Smooth muscle cell of the brain vasculature (primary cell): ENCODE results near the gene RELL2.

ENCODE experiments used
- DNase-seq: peaks from one replicate; pipeline ENCODE4 v3.0.0-alpha.2; 2012; ENCODE audit warnings: low read depth, low spot score

Gene RELL2

DNA sequence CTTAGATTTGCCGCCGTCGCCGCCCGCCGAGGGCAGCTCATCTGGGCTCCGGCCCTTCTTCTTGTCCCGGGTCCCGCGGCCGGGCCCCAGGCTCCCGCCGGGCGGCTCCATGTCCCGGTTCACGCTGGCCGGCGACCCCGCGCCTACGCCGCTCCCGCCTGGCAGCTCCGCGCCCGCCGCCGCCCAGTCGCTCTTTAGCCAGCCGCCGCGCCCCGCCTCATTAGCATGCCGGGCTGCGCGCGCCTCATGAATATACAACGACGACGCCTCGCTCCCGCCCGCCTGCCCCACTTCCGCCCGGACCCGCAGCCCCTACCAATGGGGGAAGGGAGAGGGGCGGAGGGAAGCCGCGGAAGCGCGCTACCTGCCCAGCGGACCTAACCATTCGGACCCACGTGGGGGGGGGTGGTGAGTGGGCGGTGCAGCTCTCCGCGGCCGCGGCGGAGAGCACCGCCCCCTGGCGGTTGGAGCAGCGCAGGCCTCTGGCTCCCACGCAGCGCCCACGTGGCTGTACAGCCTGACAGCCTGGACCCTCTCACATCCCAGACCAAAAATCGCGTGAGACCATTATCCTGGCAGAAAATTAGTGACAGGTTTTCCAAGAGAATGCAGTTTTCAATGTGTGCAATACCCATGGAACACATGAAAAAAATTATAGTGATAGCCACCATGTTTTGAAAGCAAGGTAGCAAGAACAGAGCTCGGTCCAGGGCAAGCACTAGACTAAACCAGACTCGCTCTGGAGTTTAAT is 17.8 kb upstream of the RELL2 start, which contains the start of gene DIAPH1:
DIAPH1 (minus strand) TSS at position 197 of the 751 bp plus-strand sequence; CDS start at position 111, 86 bp downstream.
- peak; percentile 86 for DNase-seq

DNA sequence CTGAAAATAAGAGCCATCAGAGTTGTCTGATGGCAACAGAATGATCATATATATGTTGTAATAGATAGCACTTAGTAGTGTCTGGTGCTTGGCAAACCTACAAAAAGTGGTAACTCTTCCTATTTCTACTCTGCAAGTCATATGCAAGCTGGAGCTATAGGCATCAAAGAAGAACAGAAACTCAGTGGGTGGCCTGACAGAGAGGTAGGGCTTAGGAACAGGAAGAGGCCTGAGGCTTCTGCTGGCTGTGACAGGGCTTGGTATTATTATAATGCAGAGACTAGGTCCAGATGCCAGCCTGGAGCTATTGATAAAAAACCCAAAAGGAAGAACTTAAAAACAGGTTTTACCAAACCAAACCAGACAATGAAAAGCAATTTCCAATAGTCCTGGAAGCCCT is 13.6 kb upstream of the RELL2 start:
- DNase-seq = no peak

DNA sequence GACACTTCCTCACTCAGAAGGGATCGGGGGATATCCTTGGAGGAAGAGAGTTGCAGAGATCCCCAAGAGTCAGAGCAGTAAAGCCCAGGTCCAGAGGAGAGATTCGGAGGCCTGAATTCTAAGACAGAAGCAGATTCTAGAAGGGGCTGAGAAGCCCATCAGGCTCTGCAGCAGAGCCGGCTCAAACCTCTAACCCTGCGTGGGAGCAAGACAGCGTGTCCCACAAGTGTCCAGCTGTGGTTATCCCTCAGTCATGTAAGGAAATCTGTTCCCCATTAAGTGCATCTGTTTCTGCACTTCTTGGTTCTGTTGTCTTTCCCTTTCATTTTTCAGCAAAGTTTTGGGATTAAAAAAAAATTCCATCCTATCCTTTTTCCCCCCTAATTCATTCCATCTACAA is 13.2 kb upstream of the RELL2 start:
- no peak for DNase-seq

DNA sequence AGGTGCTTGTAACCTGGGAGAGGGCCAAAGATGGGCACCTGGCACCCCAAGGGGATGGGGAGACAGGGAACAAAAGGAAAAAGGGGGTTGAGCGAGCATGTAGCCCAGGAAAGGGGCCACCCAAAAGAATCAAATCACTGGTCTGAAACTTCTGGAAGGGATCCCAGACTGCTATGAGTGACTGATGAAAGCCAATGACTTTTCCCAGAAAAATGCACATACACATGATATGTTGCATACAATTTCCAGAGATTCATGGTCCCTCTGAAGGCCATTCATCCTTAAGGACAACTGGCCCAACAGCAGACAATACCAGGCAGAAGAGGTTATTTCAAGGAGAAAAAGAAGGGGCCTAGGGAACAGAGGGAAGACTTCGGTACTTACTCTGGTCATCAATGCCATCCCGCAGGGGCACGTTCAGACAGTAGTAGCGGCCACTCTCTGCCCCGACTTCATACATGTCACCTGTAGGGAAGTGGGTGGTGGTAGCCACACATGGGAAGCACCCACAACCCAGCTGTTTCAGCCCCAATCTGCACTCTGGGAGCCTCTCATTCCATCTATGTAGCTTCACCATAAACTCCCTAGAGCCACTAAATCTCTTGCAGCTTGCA is 8.5 kb upstream of the RELL2 start:
- no peak for DNase-seq

DNA sequence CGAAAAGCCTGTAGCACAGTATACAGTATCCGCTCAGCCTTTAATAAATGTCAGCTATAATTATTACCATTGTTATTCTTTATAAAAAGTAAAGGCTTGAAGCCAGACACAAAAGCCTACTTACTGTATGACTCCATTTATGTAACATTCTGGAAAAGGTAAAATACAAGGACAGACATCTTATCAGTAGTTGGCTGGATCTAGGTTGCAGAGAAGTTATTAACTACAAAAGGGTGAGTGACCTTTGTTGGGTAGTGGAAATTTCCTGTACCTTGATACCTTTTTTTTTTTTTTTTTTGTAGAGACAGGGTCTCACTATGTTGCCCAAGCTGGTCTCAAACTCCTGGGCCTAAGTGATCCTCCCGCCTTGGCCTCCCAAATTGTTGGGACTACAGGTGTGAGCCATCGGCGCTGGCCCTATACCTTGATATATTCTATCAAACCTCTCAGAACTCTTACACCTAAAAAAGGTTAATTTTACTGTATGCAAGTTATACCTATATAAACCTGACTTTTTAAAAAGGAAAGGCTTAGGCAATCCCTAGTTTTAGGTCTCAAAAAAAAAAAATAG is 6.1 kb upstream of the RELL2 start:
- no peak for DNase-seq

DNA sequence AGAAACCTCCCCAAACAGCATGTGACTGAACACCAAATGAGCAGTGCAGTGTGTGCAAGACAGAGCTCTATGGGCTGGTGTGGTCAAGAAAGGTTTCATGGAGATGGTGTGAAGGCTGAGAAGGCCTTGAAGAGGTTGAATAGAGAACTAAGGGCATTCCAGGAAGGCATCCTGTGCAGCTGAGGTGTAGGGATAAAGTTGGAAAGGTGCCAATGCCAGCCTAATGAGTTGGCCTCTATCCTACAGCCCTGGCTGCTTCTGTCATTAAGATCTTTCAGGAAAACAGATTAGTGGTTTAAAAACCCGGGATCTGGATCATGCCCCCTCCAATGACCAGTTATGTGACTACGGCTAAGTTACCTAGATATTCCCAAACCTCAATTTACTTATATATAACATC is 4.1 kb upstream of the RELL2 start:
- DNase-seq = no peak

DNA sequence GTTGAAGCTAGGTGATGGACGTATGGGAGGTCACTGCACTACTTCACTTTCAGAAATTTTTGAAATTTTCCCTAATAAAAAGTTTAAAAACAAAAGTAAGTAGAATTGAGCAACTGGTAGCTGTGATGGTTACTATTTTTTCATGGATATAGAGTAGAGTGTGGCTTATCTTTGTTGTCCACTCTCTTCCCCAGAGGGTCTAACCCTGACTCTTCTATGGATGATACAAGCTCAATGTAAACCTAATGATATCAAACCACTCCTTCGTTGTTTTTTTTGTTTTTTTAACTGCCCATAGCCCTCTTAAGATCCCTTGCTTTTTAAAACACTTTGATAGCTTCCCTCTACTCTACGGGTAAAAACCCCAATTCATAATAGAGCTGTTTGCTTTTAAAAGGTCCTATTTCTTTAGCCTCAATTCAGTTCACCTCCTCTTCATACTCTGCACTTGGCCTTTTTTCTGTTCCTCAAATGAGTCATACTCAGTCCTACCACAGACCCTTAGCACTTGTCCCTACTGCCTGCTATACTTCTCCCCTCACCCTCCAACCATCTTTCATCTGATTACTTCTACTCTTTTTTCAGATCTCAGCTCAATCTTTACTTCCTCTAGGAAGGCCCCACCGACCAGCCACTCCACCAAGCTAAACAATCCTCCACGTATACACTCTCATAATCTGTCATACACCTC is 2.8 kb upstream of the RELL2 start:
- no peak for DNase-seq

DNA sequence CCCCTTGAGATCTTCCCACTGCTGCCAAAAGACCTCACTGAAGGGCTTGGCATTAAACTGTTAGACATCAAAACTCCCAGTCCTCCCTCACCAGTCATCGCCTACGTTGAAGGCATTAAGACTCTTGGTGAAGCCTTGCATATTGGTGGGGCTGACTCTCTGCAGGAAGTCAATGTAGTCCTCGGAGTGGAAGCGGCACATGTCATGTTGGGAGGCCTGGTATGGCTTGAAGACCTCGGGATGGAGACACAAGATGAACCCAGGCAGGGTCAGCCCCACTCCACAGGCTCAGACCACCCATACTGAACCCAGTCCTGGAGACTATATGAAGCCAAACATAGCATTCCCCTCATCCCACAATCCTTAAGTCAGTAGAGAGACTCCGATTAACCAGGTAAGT is 2.1 kb upstream of the RELL2 start:
- no peak for DNase-seq

DNA sequence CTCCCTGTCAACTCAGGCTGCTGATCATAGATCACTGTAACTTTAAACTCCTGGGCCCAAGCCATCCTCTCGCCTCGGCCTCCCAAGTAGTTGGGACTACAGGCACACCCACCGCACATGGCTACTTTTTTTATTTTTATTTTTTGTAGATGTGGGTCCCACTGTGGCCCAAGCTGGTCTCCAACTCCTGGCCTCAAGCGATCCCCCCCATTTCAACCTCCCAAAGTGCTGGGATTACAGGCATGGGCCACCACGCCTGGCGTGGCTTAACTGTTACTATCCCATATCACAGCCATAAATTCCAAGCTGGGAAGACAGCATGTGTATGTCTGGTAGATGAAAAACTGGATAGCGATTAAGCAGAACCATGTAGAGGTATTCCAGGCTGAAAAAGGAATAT is 1.2 kb upstream of the RELL2 start:
- no peak for DNase-seq

DNA sequence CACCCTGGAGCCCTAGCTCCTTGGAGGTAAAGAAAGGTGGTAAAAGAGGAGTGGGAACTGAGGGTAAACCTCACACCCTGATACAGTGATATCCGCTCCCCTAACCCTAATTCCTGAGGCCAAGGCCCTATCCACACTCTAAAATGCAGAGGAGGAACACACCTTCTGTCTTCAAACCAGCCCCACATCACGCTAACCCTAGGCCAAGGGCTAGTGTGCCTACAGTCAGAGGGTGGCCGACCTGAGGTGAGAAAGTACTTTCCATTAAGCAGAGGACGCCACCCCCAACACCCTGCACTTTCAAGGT is 738 bp upstream of the RELL2 start:
- no peak for DNase-seq

DNA sequence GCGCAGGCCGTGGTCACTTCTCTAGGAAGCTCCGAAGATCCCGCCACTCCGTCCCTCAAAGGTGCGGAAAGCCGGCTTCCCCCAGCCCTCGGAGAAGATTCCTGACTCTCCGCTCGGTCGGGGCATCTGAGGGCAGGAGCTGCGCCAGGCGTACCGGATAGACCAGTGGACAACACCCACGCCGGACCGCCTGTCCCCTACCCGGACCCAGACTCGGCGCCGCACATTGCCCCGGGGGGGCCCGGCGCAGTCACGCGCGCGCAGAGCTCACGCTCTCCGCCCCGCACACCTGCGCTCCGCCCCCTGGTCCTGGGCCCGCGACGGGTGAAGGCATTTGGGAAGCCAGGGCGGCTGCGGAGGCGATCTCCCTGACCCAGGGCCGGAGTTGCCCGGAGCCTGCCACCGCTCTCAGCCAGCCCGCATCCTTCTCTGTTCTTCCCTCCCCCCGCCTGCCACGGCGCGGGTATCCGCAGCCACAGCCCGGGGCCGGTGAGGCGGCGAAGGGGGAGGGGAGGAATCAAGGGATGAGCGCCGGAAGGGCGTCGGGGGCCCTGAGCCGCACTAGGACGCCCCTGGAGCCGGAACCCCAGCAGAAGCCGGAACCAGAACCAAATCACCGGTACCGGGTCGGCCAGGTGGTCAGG is 448 bp downstream of the RELL2 start:
- no peak for DNase-seq

DNA sequence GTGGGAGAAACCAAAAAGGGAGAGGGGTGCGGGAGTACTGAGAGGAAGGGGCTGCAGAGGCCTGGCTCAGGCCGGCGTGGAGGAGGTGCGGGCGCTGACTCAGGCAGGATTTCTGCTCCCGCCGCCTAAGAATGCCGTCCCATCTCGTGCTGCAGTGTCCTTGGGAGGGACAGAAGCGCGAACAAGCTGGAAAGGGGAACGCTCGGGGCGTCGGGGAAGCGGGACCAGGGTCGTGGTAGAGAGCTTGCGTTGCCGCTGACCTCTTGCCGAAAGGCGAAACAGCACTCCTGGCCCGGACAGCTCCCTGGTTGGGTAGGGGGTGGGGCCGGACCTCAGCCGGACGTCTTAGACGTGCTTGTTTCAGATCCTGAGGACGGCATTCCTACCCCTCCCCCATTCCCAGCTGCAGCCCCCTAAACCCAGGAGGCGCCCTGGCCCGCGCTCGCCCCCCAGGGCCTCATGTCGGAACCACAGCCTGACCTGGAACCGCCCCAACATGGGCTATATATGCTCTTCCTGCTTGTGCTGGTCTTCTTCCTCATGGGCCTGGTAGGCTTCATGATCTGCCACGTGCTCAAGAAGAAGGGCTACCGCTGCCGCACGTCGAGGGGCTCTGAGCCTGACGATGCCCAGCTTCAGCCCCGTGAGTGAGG is 1.1 kb downstream of the RELL2 start:
- DNase-seq = no peak

DNA sequence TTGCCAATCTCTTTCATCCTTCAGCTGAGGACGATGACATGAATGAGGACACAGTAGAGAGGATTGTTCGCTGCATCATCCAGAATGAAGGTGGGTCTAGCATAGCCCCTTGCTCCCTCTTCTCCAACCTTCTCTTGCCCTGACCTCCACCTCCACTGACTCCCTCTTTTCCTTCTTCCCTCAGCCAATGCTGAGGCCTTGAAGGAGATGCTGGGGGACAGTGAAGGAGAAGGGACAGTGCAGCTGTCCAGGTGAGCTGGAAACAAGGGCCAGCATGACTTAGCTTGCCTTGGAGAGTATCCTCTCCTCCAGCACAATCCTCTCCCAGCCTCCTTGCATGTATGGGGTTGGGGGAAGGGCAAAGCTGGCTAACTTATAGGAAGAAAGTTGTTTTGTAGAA is 2.0 kb downstream of the RELL2 start:
- DNase-seq = no peak

DNA sequence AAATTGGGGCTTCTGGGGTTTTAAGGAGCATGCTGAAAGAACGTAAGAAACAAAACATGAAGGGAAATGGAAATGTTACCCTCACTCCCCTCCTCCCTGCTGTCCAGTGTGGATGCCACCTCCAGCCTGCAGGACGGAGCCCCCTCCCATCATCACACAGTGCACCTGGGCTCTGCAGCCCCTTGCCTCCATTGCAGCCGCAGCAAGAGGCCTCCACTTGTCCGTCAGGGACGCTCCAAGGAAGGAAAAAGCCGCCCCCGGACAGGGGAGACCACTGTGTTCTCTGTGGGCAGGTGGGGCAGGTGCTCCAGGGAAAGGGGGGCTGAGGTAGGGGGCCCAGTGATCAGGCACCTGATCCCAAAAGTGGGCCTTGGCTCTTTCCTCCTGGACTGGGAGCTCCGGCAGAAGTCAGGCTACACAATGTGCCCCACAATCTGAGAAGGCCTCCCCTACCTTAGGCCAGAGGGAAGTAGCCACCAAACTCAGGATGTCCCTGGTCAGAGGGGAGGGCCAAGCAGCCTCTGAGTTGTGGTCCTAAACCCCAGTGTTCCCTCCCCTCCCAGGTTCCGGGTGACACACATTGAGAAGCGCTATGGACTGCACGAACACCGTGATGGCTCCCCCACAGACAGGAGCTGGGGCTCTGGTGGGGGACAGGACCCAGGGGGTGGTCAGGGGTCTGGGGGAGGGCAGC is 2.7 kb downstream of the RELL2 start:
- no peak for DNase-seq

DNA sequence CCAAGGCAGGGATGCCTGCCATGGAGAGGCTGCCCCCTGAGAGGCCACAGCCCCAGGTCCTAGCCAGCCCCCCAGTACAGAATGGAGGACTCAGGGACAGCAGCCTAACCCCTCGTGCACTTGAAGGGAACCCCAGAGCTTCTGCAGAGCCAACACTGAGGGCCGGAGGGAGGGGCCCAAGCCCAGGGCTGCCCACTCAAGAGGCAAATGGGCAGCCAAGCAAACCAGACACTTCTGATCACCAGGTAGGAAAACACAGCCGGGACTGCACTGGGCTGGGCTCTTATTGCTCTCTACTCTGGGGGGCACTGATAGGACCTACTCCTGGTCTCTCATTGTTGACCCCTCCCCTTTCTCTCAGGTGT is 3.2 kb downstream of the RELL2 start:
- no peak for DNase-seq

DNA sequence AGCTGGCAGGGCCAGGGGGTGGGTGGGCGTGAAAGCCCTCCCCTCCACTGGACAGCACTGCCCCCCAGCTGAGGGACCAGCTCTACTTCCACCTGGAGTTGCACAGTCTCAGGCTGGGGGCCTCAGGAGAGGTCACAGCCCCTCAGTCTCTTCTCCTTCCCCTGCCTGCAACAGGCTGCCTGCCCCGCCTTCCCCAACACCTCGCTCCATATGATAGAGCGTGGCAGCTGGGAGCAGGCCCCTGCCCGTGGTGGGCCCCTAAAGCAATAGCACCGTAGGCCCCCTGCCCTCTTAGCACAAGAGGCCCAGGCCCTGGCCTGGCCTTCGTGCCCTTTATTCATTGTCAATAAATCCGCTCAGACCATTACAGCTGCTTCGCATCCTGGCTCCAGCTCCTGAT is 3.9 kb downstream of the RELL2 start:
- no peak for DNase-seq

DNA sequence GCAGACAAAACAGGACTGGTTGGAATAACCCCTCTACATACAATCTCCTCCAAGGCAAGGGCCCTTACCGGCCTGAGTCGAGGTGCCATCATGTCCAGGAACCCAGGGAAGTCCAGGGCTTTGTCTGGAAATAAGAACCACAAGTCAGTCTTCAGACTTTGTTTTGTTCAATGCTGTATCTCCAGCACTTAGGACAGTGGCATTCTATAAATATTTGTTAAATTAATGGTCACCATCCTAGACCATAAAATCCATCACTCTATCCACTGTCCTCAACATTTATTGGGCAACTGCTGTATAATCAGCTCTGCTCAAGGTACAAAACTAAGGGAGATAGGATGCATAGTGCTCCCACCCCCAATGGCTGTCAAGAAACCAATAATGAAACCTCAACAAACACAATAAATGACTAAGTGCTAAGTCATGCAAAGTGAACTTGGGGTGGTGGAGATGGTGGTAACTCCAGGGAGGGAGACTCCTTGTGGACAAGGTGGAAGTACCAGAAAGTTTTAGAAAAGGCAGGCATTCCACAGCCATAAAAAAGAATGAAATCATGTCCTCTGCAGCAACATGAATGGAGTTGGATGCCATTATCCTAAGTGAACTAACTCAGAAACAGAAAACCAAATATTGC is 5.0 kb downstream of the RELL2 start:
- DNase-seq = no peak

DNA sequence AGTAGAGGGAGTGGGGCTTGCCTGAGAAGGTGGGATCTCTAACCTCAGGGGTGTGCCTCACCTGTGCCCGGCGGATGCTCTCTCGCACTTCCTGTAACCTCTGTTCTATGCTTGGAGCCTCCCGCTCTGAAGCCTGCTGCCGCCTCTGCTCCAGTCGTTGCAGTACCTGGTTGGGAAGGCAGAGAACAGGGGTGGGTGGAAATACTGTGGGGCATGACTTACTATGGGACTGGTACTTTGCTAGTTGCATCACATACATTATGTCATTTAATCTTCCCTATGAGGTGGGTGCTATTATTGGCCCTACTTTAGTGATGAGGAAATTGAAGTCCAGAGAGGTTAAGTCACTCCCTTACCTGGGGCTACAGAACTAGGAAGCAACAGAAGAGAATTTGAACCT is 9.2 kb downstream of the RELL2 start:
- DNase-seq = no peak

DNA sequence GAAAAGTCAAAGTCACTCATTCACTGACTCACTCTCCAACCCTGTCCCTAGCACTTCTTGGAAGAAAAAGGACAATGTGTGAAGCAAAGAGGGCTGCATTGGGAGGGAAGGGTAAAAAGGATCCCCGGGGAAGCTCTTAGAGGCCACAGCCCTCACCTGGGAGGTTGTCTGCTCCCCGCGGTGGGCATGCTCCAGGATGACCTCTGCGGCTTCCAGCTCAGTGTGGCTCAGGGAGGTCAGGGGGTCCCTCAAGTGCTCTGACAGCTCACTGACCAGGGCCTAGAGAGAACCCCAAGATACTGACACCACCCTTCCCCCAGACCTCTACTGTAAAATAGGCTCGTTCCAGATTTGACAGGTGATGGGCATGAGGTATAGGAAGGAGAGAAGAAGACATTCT is 10.4 kb downstream of the RELL2 start:
- DNase-seq = no peak

DNA sequence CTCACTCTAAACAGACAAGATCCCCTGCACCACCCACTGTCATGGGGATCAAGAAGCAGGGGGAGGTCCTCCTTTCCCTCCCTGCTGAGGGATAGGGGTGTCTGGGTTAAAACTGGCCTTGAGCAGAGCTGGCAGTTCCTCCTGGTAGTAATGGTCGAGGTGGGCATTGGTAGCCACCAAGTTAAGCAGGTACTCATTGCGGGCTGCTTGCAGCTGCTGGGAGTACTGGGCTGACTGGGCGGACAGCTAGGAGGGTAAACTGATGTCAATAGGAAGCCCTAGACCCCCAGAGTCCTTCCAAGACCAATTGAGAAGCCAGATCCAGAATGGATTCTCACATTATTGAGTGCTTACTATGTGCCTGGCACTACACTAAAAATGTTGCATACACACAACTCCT is 11.1 kb downstream of the RELL2 start:
- no peak for DNase-seq
